Ovary (tissue), 9 donors: ENCODE data around the gene ECI1. TPM values are rescaled to one million over a fixed set of nuclear protein-coding genes. Genes with fewer than 3 reads are reported as not detected.

Experiments used
- DNase-seq, 5 donors: peaks; one replicate each; pipeline ENCODE4 v3.0.0-alpha.2; 2019 to 2020
- H3K27ac ChIP-seq, 2 donors: fragments of 200-600 bp; one replicate each; pipeline versions ENCODE4 v1.5.1 to v1.8.0; 2019 to 2022
- H3K27me3 ChIP-seq: fragments of 200-600 bp; one replicate; pipeline ENCODE4 v1.8.0; 2022
- H3K36me3 ChIP-seq: fragments of 200-600 bp; sonication (generic); one replicate; pipeline ENCODE4 v1.5.1; 2019
- H3K4me1 ChIP-seq: one replicate; pipeline ENCODE4 v1.8.1; 2013; ENCODE audit warnings: mild to moderate bottlenecking, moderate library complexity; ENCODE audit not compliant: insufficient read depth
- H3K4me3 ChIP-seq: fragments of 200-600 bp; sonication (generic); one replicate; pipeline ENCODE4 v1.5.1; 2017
- H3K9me3 ChIP-seq, 2 donors: fragments of 200-600 bp in 1 of 2; sonication (generic) in 1 of 2; one replicate each; pipeline versions ENCODE4 v1.5.1 to v1.8.1; 2013 to 2019; ENCODE audit warnings: mild to moderate bottlenecking in 1 of 2, moderate library complexity in 1 of 2
- CTCF ChIP-seq, 3 donors: fragments of 450-650 bp in 2 of 3; fragments of 200-600 bp in 1 of 3; IDR thresholded peaks; one replicate each; pipeline versions ENCODE4 v1.5.1 to v1.8.0; 2016 to 2022; ENCODE audit warnings: antibody characterized with exemption in 3 of 3, mild to moderate bottlenecking in 1 of 3
- EP300 ChIP-seq: sonication (generic); formaldehyde crosslinking; IDR thresholded peaks from one replicate; pipeline ENCODE4 v1.6.1; 2017; ENCODE audit warnings: antibody characterized with exemption
- POLR2A ChIP-seq: fragments of 450-650 bp; IDR thresholded peaks from one replicate; pipeline ENCODE4 v1.6.1; 2017; ENCODE audit warnings: antibody characterized with exemption, mild to moderate bottlenecking, moderate library complexity
- WGBS, 3 donors: extraction: QIAGEN DNeasy Blood & Tissue Kit in 1 of 3; methylation state at CpG; one replicate each; pipeline versions ENCODE4 v1.1.5 to v1.1.7; 2013 to 2017; 5-methylcytosine and 5-hydroxymethylcytosine counted together
- intact Hi-C, 4 donors: fragments of 100-400 bp; cut with DNase I; formaldehyde crosslinking; loops; one replicate each; pipeline versions ENCODE4 v1.11.0 to v1.15.1; 2022 to 2023
- polyA plus RNA-seq, 2 donors: library from polyadenylated mRNA; stranded (reverse); fragments of 200-250 nt in 1 of 2; fragments of 350-450 nt in 1 of 2; fragmentation: Illumina TruSeq in 1 of 2; extraction: RNeasy Lipid Tissue Mini Kit (QIAGEN cat#74804) in 1 of 2; gene quantifications; one replicate each; pipeline ENCODE4 v1.2.3, GENCODE V29; 2013 to 2014
- total RNA-seq, 7 donors: library from RNA; depleted of rRNA in 2 of 7; stranded (reverse); fragments of >200 nt in 2 of 7; fragmentation: NEBNext Ultra II Directional in 3 of 7; extraction: Animal tissue kit (Norgen Biotek cat#: 25700) in 3 of 7; gene quantifications; one replicate each; pipeline versions ENCODE4 v1.1.0 to v1.2.4, GENCODE V29; 2016 to 2023
- donor health status: DM: no; HTN: no; CAD: no; lungs with moderate emphysema.
- donor health status: DM: no; HTN: no; CAD: no.
- donor health status: Bipolar disorder and iron deficiency.
- donor health status: DM: yes; HTN: yes; CAD: no.
- donor health status: DM: no; HTN: no; CAD: no.
- donor health status: DM: yes; HTN: yes; CAD: no.

Gene ECI1
- total and polyA plus RNA-seq, 9 donors, result 3.1 to 66.3 (median 48.1) TPM

GRCh38 chr16:2285731-2286191, 34.4 kb upstream of the ECI1 start:
- 66 to 72% (median 70%) methylated on average over 13 of the region's 13 CpGs for WGBS, 3 donors
- H3K27me3 ChIP-seq, result no peaks in the 10 kb centered on the region
- H3K4me3 ChIP-seq, result no peak overlapping the region
- no peak overlapping the region for H3K27ac ChIP-seq
- no peaks in the 10 kb centered on the region for H3K4me1 ChIP-seq
- no peak for DNase-seq
- no peaks in the 10 kb centered on the region for H3K36me3 ChIP-seq
- no peak for TF ChIP-seq CTCF (IDR thresholded peaks at IDR 0.05)
- TF ChIP-seq EP300, result no peak
- no peak for TF ChIP-seq POLR2A
- intact Hi-C loops, result no loop called here
- no peaks in the 10 kb centered on the region for H3K9me3 ChIP-seq

- H3K4me1 ChIP-seq, result no peaks in the 10 kb centered on the region
- DNase-seq, result no peak
- no peak overlapping the region for H3K4me3 ChIP-seq
- H3K27ac ChIP-seq, result no peak overlapping the region
- no peaks in the 10 kb centered on the region for H3K9me3 ChIP-seq
- no peaks in the 10 kb centered on the region for H3K36me3 ChIP-seq
- no peaks in the 10 kb centered on the region for H3K27me3 ChIP-seq
- 81 to 87% (median 81%) methylated on average over 34 to 35 of the region's 35 CpGs for WGBS, 3 donors
- intact Hi-C loops, result no loop called here
- TF ChIP-seq POLR2A, result no peak
- no peak for TF ChIP-seq EP300
- no peak for TF ChIP-seq CTCF (IDR thresholded peaks at IDR 0.05)
Measured at GRCh38 chr16:2284797-2285576, 33.6 kb upstream of the ECI1 start.

GRCh38 chr16:2284001-2284770, 32.8 kb upstream of the ECI1 start:
- Histone ChIP-seq H3K4me3 (no peak overlapping the region), H3K9me3 (no peaks in the 10 kb centered on the region), H3K4me1 (no peaks in the 10 kb centered on the region), H3K27me3 (no peaks in the 10 kb centered on the region), H3K27ac (no peak overlapping the region), H3K36me3 (no peaks in the 10 kb centered on the region)
- DNase-seq, result no peak
- WGBS, 3 donors, result 54 to 75% (median 69%) methylated on average over 26 to 37 of the region's 37 CpGs
- intact Hi-C loops, result no loop called here
- TF ChIP-seq CTCF (IDR thresholded peaks at IDR 0.05) (no peak), EP300 (no peak), POLR2A (no peak)

- no peaks in the 10 kb centered on the region for H3K27me3 ChIP-seq
- WGBS, 3 donors, result 75 to 81% (median 77%) methylated on average over 26 of the region's 26 CpGs
- no peaks in the 10 kb centered on the region for H3K36me3 ChIP-seq
- DNase-seq, result no peak
- intact Hi-C loops, result no loop called here
- no peak for TF ChIP-seq EP300
- no peak for TF ChIP-seq POLR2A
- no peak for TF ChIP-seq CTCF (IDR thresholded peaks at IDR 0.05)
- no peak overlapping the region for H3K27ac ChIP-seq
- H3K4me1 ChIP-seq, result no peaks in the 10 kb centered on the region
- no peak overlapping the region for H3K4me3 ChIP-seq
- H3K9me3 ChIP-seq, result no peaks in the 10 kb centered on the region
Measured at GRCh38 chr16:2282866-2283555, 31.6 kb upstream of the ECI1 start.
